ENCODE measurements around the gene NFASC. TPM values are rescaled to one million over a fixed set of nuclear protein-coding genes. Genes with fewer than 3 reads are reported as not detected.

NFASC gene
- total RNA-seq, 1 donor from 2014 or later = 6.9 TPM

DNA sequence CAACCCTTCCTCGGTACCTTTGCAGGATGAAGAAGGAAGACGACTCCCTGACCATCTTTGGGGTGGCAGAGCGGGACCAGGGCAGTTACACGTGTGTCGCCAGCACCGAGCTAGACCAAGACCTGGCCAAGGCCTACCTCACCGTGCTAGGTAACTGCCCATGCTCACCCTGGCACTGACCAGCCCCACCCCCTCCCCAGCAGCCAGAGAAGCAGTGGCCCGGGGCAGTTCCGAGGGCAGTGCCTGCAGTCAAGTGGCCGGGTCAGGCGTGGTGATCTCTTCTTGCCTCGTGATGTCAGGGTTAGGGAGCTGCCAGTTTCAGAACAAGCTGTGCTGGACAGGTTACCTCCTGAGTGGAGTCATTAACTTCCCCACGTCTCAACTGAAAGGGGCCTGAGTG lies 106.0 kb downstream of the NFASC start:
- no peaks in the 10 kb centered on the region for H3K36me3 Mint-ChIP-seq (ENCODE audit: insufficient read depth)
- no peak overlapping the region for H3K4me3 Mint-ChIP-seq (ENCODE audit: low read depth)
- TF ChIP-seq, protein P1, sequence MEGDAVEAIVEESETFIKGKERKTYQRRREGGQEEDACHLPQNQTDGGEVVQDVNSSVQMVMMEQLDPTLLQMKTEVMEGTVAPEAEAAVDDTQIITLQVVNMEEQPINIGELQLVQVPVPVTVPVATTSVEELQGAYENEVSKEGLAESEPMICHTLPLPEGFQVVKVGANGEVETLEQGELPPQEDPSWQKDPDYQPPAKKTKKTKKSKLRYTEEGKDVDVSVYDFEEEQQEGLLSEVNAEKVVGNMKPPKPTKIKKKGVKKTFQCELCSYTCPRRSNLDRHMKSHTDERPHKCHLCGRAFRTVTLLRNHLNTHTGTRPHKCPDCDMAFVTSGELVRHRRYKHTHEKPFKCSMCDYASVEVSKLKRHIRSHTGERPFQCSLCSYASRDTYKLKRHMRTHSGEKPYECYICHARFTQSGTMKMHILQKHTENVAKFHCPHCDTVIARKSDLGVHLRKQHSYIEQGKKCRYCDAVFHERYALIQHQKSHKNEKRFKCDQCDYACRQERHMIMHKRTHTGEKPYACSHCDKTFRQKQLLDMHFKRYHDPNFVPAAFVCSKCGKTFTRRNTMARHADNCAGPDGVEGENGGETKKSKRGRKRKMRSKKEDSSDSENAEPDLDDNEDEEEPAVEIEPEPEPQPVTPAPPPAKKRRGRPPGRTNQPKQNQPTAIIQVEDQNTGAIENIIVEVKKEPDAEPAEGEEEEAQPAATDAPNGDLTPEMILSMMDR (IDR thresholded peaks at IDR 0.05; ENCODE audit: unreplicated experiment) = no peak
- H3K27me3 Mint-ChIP-seq = peaks cover 16% of the 10 kb centered on the region
- DNase-seq (ENCODE audit: low spot score, unreplicated experiment) = no peak
- no peaks in the 10 kb centered on the region for H3K4me1 Mint-ChIP-seq (ENCODE audit: low read depth)
- no peaks in the 10 kb centered on the region for H3K9me3 Mint-ChIP-seq (ENCODE audit: low read depth)
- H3K27ac Mint-ChIP-seq = no peak overlapping the region

DNA sequence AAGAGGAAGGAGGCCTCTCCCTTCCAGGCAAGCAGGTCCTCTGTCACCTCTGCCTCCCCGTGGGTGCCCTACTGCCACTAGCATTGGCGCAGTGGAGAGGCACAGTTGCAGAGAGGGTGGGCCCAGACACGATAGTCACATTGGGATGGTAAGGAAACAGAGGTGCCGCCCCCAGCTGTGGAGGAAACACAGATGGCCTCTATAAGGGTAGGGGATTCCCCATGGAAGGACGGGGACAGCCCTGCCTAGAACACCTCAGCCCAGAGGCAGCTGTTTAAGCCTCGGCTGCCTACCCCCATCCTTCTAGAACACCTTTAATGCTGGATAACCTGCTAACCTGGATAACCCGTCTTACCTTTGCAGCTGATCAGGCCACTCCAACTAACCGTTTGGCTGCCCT lies 106.7 kb downstream of the NFASC start:
- Mint-ChIP-seq H3K4me3 (ENCODE audit: low read depth) (no peak overlapping the region), H3K27ac (no peak overlapping the region), H3K4me1 (ENCODE audit: low read depth) (no peaks in the 10 kb centered on the region), H3K9me3 (ENCODE audit: low read depth) (no peaks in the 10 kb centered on the region), H3K36me3 (ENCODE audit: insufficient read depth) (no peaks in the 10 kb centered on the region), H3K27me3 (peaks cover 14% of the 10 kb centered on the region)
- TF ChIP-seq, protein P1 (IDR thresholded peaks at IDR 0.05; ENCODE audit: unreplicated experiment) = no peak
- DNase-seq (ENCODE audit: low spot score, unreplicated experiment) = no peak

DNA sequence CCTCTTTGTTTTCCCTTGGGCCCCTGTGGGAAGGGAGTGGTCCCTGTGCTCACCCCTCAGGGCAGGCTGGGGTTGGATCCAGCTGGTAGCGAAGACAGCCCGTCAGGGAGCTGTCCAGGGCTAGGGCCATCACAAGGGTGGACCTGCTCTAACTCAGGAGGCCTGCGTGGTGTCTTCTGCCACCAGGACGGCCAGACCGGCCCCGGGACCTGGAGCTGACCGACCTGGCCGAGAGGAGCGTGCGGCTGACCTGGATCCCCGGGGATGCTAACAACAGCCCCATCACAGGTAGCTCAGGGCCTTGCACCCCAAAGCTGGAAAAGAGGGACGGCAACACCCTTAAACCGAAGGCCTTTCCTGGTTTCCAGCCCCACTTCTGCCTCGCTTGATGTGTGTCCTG lies 108.1 kb downstream of the NFASC start:
- no peak overlapping the region for H3K27ac Mint-ChIP-seq

DNA sequence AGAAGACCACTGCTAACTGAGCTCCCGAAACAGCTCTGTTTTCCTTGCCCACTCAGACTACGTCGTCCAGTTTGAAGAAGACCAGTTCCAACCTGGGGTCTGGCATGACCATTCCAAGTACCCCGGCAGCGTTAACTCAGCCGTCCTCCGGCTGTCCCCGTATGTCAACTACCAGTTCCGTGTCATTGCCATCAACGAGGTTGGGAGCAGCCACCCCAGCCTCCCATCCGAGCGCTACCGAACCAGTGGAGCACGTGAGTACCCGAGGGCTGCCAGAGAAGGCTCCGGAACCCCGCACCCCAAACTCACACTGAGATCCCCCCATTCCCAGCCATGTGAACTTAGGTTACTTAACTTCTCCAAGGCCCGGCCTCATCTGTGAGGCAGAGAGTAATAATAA lies 108.6 kb downstream of the NFASC start:
- no peaks in the 10 kb centered on the region for H3K36me3 Mint-ChIP-seq (ENCODE audit: insufficient read depth)
- H3K9me3 Mint-ChIP-seq (ENCODE audit: low read depth) = no peaks in the 10 kb centered on the region
- TF ChIP-seq, protein P1 (IDR thresholded peaks at IDR 0.05; ENCODE audit: unreplicated experiment) = no peak
- no peak overlapping the region for H3K27ac Mint-ChIP-seq
- DNase-seq (ENCODE audit: low spot score, unreplicated experiment) = no peak
- no peak overlapping the region for H3K4me3 Mint-ChIP-seq (ENCODE audit: low read depth)
- H3K27me3 Mint-ChIP-seq = peaks cover 5% of the 10 kb centered on the region
- H3K4me1 Mint-ChIP-seq (ENCODE audit: low read depth) = no peaks in the 10 kb centered on the region

More for the DNA sequence above, 108.1 kb downstream of the NFASC start:
- TF ChIP-seq, protein P1 (IDR thresholded peaks at IDR 0.05; ENCODE audit: unreplicated experiment) = no peak
- peaks cover 7% of the 10 kb centered on the region for H3K27me3 Mint-ChIP-seq
- DNase-seq (ENCODE audit: low spot score, unreplicated experiment) = no peak
- no peaks in the 10 kb centered on the region for H3K9me3 Mint-ChIP-seq (ENCODE audit: low read depth)
- H3K36me3 Mint-ChIP-seq (ENCODE audit: insufficient read depth) = no peaks in the 10 kb centered on the region
- no peaks in the 10 kb centered on the region for H3K4me1 Mint-ChIP-seq (ENCODE audit: low read depth)
- H3K4me3 Mint-ChIP-seq (ENCODE audit: low read depth) = no peak overlapping the region

DNA sequence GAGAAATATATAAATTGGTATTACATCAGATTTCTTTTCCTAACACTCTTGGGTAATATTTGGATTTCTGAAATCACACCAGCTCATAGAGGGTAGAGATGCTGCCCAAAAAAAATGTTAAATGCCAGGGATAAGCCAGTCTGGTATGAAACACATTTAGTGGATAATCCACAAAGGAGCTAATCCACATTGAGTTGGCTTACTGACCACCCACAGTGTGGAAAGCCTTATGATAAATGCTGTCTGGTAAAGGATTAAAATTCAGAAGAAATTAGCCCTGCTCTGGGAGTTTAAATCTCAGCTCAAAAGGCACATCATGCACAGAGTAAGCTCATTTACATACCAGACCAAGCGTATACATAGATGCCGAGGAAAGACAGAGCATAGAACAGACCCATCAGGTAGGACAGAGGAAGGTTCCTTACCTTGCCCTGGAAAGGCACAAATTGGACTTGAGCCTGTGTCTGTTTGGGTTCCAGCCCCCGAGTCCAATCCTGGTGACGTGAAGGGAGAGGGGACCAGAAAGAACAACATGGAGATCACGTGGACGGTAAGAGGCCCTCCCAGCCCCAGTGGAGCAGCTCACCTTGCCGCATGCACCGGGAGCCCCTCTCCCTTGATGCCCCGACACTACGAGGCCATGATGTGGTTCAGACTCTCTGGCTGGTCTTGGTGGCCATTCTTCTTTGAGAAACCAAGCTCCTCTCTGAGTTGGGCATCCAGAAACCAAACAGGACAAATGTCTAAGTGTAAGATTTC lies 109.4 kb downstream of the NFASC start:
- no peaks in the 10 kb centered on the region for H3K36me3 Mint-ChIP-seq (ENCODE audit: insufficient read depth)
- no peak overlapping the region for H3K27ac Mint-ChIP-seq
- no peak overlapping the region for H3K4me3 Mint-ChIP-seq (ENCODE audit: low read depth)
- no peak for DNase-seq (ENCODE audit: low spot score, unreplicated experiment)
- peaks cover 5% of the 10 kb centered on the region for H3K27me3 Mint-ChIP-seq
- H3K9me3 Mint-ChIP-seq (ENCODE audit: low read depth) = no peaks in the 10 kb centered on the region
- TF ChIP-seq, protein P1 (IDR thresholded peaks at IDR 0.05; ENCODE audit: unreplicated experiment) = no peak
- no peaks in the 10 kb centered on the region for H3K4me1 Mint-ChIP-seq (ENCODE audit: low read depth)
